B cell (primary cell): ENCODE data around the gene FAM83B.

ENCODE experiments used
- EZH2 ChIP-seq: IDR thresholded peaks from 2 replicates; pipeline ENCODE4 v1.6.1; 2012; ENCODE audit warnings: borderline replicate concordance, low read depth, mild to moderate bottlenecking, moderate library complexity, low read length; ENCODE audit not compliant: insufficient read depth, poor library complexity, severe bottlenecking
- TF ChIP-seq, protein P1 (sequence below): fragments of 200-600 bp; IDR thresholded peaks from one replicate; pipeline ENCODE4 v1.8.0; 2022; ENCODE audit warnings: antibody characterized with exemption, mild to moderate bottlenecking

DNA sequence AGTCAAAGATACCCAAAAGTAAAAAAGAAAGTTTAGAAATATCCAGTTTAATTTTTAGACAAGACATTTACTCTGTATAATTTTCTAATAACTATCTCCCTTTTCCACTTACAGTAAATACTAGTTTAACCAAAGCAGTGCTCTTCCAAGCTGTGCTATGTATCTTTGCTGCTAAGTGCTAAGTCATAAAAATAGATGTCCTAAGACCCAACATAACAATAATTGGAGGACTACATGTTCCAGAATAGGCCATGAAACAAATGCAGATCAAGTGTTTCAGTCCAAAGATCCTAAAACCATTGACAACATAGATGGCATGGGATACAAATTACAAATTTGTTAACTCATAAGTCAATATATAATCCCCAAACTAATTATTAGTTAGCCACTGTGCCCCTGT lies 111.1 kb downstream of the FAM83B start:
- TF ChIP-seq, protein P1, sequence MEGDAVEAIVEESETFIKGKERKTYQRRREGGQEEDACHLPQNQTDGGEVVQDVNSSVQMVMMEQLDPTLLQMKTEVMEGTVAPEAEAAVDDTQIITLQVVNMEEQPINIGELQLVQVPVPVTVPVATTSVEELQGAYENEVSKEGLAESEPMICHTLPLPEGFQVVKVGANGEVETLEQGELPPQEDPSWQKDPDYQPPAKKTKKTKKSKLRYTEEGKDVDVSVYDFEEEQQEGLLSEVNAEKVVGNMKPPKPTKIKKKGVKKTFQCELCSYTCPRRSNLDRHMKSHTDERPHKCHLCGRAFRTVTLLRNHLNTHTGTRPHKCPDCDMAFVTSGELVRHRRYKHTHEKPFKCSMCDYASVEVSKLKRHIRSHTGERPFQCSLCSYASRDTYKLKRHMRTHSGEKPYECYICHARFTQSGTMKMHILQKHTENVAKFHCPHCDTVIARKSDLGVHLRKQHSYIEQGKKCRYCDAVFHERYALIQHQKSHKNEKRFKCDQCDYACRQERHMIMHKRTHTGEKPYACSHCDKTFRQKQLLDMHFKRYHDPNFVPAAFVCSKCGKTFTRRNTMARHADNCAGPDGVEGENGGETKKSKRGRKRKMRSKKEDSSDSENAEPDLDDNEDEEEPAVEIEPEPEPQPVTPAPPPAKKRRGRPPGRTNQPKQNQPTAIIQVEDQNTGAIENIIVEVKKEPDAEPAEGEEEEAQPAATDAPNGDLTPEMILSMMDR, result no peak
- TF ChIP-seq EZH2, result no peak
